SU-DHL-6 (cell line): ENCODE measurements around the gene ZBTB7A.

Experiments used
- H2AFZ ChIP-seq: fragments of 200-600 bp; sonication (generic); 2 replicates; pipeline ENCODE4 v1.6.1; 2014; ENCODE audit warnings: low read depth, mild to moderate bottlenecking, moderate library complexity, mixed read lengths, antibody characterized with exemption, low read length; ENCODE audit not compliant: severe bottlenecking
- H3F3A ChIP-seq: fragments of 200-600 bp; shearing (Covaris generic); 2 replicates; pipeline ENCODE4 v1.6.0; 2016; ENCODE audit warnings: antibody characterized with exemption, mild to moderate bottlenecking; ENCODE audit not compliant: insufficient read depth
- H3K27ac ChIP-seq: fragments of 200-600 bp; sonication (generic); 2 replicates; pipeline ENCODE4 v1.5.1; 2016; ENCODE audit warnings: low read depth, mild to moderate bottlenecking, low read length, moderate library complexity, mixed read lengths
- H3K27me3 ChIP-seq: fragments of 200-600 bp; sonication (generic), shearing (Covaris generic); 2 replicates; pipeline ENCODE4 v1.6.0; 2014; ENCODE audit warnings: mild to moderate bottlenecking, low read length
- H3K36me3 ChIP-seq: fragments of 200-600 bp; sonication (generic); 2 replicates; pipeline ENCODE4 v1.6.1; 2014; ENCODE audit warnings: mild to moderate bottlenecking, low read length, mixed read lengths
- H3K4me2 ChIP-seq: fragments of 300-600, 200-600 bp; shearing (Covaris generic), sonication (generic); 2 replicates; pipeline ENCODE4 v1.6.0; 2014; ENCODE audit warnings: low read length, low read depth, mild to moderate bottlenecking; ENCODE audit not compliant: poor library complexity, severe bottlenecking
- H3K4me3 ChIP-seq: fragments of 200-600 bp; sonication (generic); 2 replicates; pipeline ENCODE4 v1.5.1; 2014; ENCODE audit warnings: antibody characterized with exemption, low read length, mild to moderate bottlenecking, mixed read lengths; ENCODE audit not compliant: insufficient read depth, poor library complexity, severe bottlenecking
- H3K79me2 ChIP-seq: fragments of 200-600 bp; sonication (generic); 2 replicates; pipeline ENCODE4 v1.6.1; 2014; ENCODE audit warnings: mild to moderate bottlenecking, low read length, moderate library complexity; ENCODE audit not compliant: insufficient read depth
- H3K9ac ChIP-seq: fragments of 200-600 bp; sonication (generic); 2 replicates; pipeline ENCODE4 v1.7.0; 2014; ENCODE audit warnings: mild to moderate bottlenecking, low read length
- H3K9me2 ChIP-seq: fragments of 200-600 bp; sonication (generic); replicated peaks from 2 replicates; pipeline ENCODE4 v1.6.1; 2014; ENCODE audit warnings: low read length; ENCODE audit not compliant: insufficient read depth
- H3K9me3 ChIP-seq: fragments of 200-600 bp; sonication (generic); 2 replicates; pipeline ENCODE4 v1.6.1; 2014; ENCODE audit warnings: low read length, mixed read lengths; ENCODE audit not compliant: insufficient read depth
- H4K20me1 ChIP-seq: fragments of 200-600 bp; sonication (generic); 2 replicates; pipeline ENCODE4 v1.6.1; 2014; ENCODE audit warnings: low read depth, mild to moderate bottlenecking, antibody characterized with exemption, low read length, moderate library complexity, mixed read lengths
- CTCF ChIP-seq: fragments of 200-600 bp; sonication (generic); IDR thresholded peaks from one replicate; pipeline ENCODE4 v1.5.1; 2017; ENCODE audit warnings: antibody characterized with exemption, mild to moderate bottlenecking, low read length, moderate library complexity; ENCODE audit not compliant: insufficient read depth, poor library complexity, severe bottlenecking
- EZH2phosphoT487 ChIP-seq: fragments of 200-600 bp; sonication (generic), shearing (Covaris generic); conservative IDR thresholded peaks from 2 replicates; pipeline ENCODE4 v1.6.1; 2018; ENCODE audit warnings: mild to moderate bottlenecking, antibody characterized with exemption, low read length, moderate library complexity, mixed read lengths

The ZBTB7A gene

GRCh38 chr19:4080473-4080872, 13.8 kb upstream of the ZBTB7A start:
- no peak overlapping the region for H3K27ac ChIP-seq
- H3K36me3 ChIP-seq: no peaks in the 10 kb centered on the region
- H3F3A ChIP-seq: no peaks in the 10 kb centered on the region
- no peak overlapping the region for H2AFZ ChIP-seq
- TF ChIP-seq EZH2phosphoT487 (no peak), CTCF (no peak)
- H3K9me3 ChIP-seq: no peaks in the 10 kb centered on the region
- H3K9ac ChIP-seq: no peak overlapping the region
- no peaks in the 10 kb centered on the region for H3K9me2 ChIP-seq
- H3K4me3 ChIP-seq: no peak overlapping the region
- H3K4me2 ChIP-seq: no peak overlapping the region
- H4K20me1 ChIP-seq: no peaks in the 10 kb centered on the region
- no peaks in the 10 kb centered on the region for H3K27me3 ChIP-seq
- H3K79me2 ChIP-seq: no peaks in the 10 kb centered on the region

- Histone ChIP-seq H3K9me3 (no peaks in the 10 kb centered on the region), H3K36me3 (no peaks in the 10 kb centered on the region), H3K4me3 (peak overlapping the region; percentile 45), H3K79me2 (no peaks in the 10 kb centered on the region), H3F3A (no peaks in the 10 kb centered on the region), H3K4me2 (peak overlapping the region; percentile 55), H4K20me1 (no peaks in the 10 kb centered on the region), H3K9ac (peak overlapping the region; percentile 41), H2AFZ (peak overlapping the region; percentile 72), H3K27me3 (no peaks in the 10 kb centered on the region), H3K27ac (no peak overlapping the region), H3K9me2 (no peaks in the 10 kb centered on the region)
- TF ChIP-seq EZH2phosphoT487 (no peak), CTCF (no peak)
These were observed 11.3 kb upstream of the ZBTB7A start for GRCh38 chr19:4077800-4078684.

GRCh38 chr19:4077007-4077374, 10.3 kb upstream of the ZBTB7A start:
- H3F3A ChIP-seq: no peaks in the 10 kb centered on the region
- no peak overlapping the region for H3K9ac ChIP-seq
- H3K27ac ChIP-seq: no peak overlapping the region
- TF ChIP-seq EZH2phosphoT487: no peak
- no peak for TF ChIP-seq CTCF
- H3K9me3 ChIP-seq: no peaks in the 10 kb centered on the region
- no peak overlapping the region for H3K4me2 ChIP-seq
- no peak overlapping the region for H3K4me3 ChIP-seq
- no peaks in the 10 kb centered on the region for H3K9me2 ChIP-seq
- H4K20me1 ChIP-seq: no peaks in the 10 kb centered on the region
- H3K79me2 ChIP-seq: no peaks in the 10 kb centered on the region
- H3K27me3 ChIP-seq: no peaks in the 10 kb centered on the region
- H2AFZ ChIP-seq: no peak overlapping the region
- no peaks in the 10 kb centered on the region for H3K36me3 ChIP-seq
